HG02973 (cell line): ENCODE measurements around the gene SLC46A1.
"Not testable (repeated sequence)": the region's sequence is repeated elsewhere in the genome, so short reads cannot be mapped to it uniquely, and the experiment has no call there.

Experiments used
- ATAC-seq: cut with Tn5 transposase; IDR thresholded peaks from one replicate; pipeline ENCODE4 v1.9.1; 2021; ENCODE audit warnings: moderate library complexity; ENCODE audit not compliant: unreplicated experiment

The SLC46A1 gene

DNA sequence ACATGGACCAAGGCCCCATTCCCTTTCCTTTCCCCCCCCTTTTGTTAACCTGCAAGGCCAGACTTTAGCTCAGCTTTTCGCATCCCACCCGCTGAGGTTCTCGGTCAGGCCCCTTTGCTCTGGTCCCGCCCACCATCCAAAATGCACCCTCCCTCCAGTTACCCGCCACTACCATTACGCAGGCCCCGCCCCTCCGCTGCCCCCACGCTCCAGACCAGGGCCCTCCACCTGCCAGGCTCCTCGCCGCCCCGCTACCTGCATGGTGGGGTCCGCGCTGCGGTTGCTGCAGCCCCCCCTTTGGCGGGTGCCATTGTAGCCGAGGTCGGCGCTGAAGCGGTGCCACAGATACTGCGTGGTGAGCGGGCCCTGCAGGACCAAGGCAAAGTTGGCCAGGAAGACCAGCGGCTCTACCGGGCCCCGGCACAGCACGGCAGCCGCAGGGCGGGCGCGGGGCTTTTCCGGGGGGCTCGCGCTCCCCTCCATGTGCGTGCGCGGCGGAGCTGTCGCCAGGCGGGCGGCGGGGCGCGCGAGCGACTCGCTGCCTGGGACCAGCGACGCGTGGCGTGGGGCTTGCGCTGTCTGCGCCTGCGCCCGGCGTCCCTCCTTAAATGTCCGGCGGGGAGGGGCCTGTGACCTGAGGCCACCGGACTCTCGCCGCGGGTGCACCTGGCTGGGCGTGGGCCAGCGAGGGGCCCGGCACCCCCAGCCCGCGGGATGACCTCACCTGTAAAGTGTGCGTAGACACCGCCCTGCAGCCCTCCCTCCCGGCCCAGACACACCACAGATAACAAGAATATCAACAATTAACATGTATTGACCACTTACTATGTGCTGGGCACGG lies at the start of gene SLC46A1:
Gene SLC46A1, minus strand, starts transcription at position 581 of the 841 bp plus-strand sequence. Its CDS starts 98 bp downstream, at position 483.
- no peak for ATAC-seq

DNA sequence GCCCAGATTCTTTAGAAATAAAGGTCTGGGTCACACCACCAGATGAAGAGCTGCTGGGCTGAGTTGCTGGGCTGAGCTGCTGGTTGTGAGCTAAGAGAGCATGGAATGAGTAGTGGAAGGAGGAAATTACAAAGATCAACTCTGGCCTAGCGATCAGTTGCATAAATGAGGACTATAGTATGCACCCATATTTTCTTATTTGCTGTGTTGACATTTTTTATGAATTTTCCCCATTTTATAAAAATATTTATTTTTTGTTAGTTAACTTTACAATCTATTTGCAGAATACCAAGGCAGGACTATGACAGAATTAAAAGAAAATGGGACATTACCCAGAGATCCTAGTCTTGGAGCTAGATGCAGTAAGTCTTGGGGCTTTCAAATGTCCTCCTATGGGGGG lies 43.8 kb upstream of the SLC46A1 start:
- no peak for ATAC-seq

DNA sequence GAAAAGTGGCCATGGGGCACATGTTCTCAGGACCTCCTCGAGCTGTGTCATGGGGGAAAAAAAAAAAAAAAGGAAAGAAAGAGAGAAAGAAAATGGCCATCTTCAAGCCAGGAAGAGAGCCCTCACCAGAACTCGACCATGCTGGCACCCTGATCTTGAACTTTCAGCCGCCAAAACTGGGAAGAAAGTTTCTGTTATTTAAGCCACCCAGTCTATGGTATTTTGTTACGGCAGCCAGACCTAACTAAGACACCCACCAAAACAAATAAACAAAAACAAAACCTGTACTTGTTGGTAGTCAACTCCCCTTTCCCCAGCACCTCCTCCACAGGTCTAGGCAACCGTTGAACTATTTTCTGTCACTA lies 41.4 kb upstream of the SLC46A1 start:
- ATAC-seq = no peak

DNA sequence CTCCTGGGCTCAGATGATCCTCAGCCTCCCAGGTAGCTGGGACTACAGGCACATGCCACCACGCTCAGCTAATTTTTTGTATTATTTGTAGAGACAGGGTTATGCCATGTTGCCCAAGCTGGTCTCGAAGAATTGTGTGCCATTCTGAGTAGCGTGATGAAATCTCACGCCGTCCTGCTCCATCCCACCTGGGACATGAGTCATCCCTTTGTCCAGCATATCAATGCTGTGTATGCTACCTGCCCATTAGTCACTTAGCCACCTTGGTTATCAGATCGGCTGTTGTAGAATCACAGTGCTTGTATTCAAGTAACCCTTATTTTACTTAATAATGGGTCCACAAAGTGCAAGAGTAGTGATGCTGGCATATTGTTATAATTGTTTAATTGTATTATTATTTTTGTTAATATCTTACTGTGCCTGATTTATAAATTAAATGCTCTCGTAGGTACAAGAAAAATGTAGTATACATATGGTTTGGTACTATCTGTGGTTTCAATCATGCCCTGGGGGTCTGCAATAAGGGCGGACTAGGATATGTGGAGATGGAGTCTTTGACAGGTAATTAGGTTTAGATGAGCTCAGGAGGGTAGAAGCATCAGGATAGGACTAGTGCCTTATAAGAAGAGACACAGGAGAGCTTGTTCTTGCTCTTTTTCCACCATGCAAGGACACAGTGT lies 40.8 kb upstream of the SLC46A1 start:
- no peak for ATAC-seq

DNA sequence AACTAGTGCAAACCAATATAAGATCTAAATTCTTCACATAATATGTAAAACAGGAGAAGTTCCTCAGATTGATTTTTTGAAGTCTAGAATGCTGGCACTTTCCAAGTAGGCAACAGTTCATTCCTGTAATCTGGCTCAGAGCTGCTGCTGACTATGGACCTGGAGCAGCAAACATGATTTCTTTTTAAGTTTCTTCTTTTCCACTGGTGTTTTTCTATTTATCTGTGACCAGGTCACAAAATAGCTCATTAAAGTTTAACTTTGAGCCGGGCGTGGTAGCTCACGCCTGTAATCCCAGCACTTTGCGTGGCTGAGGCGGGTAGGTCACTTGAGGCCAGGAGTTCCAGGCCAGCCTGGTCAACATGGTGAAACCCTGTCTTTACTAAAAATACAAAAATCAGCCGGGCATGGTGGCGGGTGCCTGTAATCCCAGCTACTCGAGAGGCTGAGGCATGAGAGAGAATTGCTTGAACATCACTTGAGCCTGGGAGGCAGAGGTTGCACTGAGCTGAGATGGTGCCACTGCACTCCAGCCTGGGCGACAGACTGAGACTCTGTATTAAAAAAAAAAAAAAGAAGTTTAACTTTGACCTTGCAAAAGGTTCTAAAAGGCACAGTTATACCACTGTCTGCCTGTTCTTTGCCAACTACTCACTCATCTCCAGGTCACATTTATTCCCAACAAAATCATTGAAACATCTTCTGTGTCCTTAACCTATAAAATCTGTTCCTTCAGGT lies 38.1 kb upstream of the SLC46A1 start:
- no peak for ATAC-seq

DNA sequence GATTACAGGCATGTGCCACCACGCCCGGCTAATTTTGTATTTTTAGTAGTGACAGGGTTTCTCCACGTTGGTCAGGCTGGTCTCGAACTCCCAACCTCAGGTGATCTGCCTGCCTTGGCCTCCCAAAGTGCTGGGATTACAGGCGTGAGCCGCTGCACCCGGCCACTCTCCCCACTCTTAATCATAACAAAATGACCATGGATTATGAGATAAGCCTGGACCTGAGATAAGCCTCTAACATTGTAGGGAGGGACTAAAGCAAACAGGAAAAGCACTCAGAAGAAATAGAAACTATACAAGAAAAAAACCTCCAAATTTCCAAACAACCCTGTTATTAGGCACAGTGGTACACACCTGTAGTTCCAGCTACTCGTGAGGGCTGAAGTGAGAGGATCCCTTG lies 28.3 kb upstream of the SLC46A1 start:
- ATAC-seq = not testable (repeated sequence)

DNA sequence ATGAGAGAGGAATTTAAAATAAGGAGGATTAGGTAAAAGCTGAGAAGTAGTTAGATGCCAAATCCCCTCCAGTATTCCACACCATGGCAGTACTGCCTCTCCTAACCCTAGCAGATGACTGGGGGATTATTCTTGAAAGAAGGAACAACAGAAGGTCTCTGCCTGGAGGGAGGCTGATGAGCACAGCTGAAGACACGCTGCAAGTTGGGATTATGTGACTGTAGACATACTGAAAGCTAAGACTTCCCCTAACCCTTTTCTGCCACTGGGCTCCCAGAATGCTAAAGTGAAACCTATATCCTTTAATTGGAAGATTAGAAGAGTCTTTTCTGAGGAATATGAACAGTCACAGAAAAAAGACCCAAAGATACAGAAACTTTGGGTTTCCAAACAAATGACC lies 27.7 kb upstream of the SLC46A1 start:
- ATAC-seq = no peak

DNA sequence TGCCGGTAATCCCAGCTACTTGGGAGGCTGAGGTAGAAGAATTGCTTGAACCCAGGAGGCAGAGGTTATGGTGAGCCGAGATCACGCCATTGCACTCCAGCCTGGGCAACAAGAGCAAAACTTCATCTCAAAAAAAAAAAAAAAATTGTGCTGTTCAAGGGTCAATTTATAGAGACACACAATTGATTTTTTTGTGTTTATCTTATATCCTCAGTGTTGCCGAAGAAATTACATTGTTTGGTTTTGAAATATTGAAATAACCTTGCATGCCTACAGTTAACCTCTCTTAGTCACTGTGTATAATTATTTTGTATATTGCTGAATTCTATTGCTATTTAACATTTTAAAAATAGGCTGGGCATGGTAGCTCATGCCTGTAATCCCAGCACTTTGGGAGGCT lies 22.0 kb upstream of the SLC46A1 start:
- ATAC-seq = not testable (repeated sequence)

DNA sequence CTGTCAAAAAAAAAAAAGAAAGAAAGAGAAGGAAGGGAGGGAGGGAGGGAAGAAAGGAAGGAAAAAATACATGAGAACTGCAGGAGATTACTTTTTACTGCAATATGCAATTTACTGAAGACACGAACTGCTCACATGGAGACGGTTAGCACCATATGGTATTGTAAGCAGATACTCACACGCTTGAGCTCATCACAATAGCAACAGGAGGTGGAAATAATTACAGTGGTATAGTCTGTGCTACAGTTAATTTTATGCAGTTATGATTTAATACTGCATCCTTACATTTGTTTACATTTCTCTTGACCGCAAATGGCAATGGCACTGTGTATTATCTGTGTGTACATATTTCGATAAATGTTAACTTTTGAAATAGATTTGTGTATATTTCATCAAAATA lies 21.4 kb upstream of the SLC46A1 start:
- ATAC-seq = no peak

DNA sequence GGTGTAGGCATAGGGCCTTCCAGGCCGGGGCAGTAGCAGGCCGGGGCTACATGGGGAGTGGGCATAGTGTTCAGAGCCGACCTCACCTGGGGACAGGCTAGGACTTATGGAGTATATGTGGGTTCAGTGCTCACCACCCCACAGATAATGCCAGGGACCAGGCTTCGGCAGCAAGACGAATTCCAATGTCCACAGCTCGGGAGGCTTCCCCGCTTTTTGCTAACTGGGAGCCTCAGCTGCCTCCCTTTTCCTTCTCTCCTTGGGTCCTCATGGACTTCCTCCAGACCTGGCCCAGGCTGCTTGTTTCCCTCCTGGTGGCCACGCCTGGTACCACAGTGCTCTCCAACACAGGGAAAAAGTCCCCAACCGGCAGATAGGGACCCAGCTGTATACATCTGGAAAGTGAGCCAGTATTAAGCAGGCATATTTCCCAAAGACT lies 20.1 kb upstream of the SLC46A1 start:
- ATAC-seq = no peak

DNA sequence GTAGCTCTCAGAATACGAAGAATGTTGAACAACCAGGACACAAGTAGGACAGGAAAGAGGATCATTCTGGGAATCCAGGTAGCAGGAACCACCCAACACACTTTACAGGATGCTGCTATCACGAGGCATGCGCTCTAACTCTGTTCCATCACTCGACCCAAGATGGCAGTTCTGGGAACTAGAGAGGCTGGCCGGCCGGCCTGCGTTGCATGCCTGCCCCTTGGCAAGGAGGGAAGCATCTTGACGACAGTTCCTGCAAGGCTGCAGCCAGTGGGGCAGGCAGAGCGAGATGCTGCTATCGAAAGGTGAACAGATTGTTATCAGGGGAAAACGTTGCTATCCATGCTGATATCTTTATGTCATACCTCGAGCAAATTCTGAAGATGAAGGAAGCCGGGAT lies 19.2 kb upstream of the SLC46A1 start:
- ATAC-seq = no peak

DNA sequence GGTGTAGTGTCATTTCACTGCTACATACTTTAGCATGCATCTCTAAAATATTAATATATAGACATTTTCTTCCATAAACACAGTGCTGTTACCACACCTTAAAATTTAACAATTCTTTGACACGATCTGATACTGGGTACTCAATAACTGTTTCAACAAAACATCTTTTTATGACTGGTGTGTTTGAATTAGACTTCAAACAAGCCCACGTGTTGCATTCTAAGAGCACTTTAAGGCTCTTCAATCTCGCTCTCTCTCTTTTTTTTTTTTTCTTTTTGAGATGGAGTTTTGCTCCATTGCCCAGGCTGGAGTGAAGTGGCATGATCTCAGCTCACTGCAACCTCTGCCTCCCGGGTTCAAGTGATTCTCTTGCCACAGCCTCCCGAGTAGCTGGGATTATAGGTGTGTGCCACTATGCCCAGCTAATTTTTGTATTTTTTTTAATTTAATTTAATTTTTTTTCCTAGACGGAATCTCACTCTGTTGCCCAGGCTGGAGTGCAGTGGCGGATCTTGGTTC lies 15.8 kb upstream of the SLC46A1 start:
- no peak for ATAC-seq

DNA sequence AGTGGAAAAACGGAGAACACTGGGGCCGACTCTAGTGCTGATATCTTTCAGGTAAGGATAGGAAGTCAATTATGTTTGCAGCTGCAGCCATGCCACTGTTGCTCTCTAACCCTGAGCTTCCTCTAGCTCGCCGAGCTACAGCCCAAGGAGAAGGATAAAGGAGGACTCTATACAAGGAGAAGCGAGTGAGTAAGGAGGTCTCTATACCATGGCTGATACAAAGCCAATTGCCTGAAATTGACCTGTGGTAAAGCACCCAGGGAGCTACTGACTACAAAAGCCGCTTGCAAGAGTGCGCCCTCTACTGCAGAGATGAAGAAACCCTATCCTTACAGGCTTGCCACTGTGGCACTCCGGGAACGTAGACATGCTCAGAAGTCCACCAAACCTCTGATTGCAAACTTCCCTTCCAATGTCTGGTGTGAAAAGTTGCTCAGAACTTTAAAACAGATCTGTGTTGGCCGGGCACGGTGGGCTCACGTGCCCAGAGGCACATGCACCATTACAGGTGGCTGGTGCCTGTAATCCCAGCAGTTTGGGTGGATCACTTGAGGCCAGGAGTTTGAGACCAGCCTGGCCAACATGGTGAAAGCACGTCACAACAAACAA lies 10.8 kb upstream of the SLC46A1 start:
- ATAC-seq = peak; percentile 56

DNA sequence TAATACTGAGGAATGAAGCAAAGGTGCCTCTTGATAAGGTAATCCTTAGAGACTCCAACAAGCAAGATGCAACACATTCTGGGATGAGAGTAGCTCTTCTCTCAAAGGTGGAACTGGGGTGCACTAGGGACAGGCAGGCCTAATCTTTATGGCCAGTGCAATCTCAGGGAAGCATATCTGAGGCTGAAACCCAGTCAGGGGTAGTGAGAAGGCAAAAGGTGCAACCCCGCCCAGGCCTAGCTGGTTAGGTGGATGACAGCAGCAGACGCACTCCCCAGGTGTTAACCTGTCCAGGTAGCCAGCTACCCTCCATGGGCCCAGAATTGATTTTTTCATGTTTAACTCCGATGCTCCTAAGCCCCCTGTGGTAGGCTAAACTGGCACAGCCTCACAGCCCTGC lies 9.9 kb upstream of the SLC46A1 start:
- no peak for ATAC-seq

DNA sequence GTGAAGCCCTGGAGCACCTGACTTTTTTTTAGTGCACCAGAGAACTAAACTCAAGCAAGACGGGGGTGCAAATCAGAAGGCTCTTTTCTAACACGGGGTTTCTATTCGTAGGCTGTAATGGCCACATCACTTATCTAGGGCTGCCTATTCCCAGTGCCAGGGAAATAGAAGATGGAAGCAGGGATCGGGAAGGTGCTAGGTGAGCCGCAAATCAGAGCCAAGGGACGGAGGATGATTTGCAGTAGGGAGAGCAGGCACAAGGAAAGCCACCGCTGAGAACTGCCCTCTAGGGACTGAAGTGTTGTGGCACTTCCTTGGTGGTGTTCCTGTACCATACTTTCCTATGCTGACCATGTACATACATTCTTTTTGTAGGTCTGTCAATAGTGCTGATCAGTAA lies 7.8 kb upstream of the SLC46A1 start:
- no peak for ATAC-seq

DNA sequence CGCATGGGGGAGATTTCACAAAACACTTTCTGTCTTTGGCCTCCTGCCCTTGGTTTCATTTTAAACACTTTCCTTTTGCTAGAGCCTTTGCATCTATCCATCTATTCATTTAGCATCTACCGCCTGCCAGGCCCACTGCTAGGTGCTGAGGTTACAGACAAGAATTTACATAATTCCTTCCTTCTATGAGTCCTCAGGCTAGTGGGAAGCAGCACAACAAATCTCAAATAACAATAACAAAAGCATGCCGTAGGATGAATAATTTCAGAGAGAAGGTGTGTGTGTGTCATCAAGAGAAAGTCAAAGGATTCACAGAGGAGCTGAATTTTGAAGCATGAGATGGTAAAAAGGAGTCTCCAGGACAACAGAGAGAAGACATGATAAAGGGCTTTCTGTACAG lies 6.1 kb upstream of the SLC46A1 start:
- ATAC-seq = no peak

DNA sequence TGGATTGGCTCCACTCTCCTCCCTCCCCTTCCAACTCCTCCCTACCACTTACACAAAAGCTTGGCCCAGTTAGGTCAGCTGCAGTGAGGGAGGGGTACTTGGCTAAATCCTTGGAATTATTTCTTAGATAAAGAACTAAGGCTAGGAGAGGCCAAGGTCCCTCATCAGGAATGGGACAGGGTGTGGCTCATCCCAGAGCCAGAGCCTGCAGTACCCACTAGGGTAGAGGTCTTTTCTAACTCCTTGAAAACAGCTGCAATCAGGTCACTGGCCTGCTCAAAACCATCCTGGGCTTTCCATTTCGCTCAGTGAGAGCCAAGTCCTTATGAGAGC lies 1.9 kb upstream of the SLC46A1 start:
- ATAC-seq = no peak

DNA sequence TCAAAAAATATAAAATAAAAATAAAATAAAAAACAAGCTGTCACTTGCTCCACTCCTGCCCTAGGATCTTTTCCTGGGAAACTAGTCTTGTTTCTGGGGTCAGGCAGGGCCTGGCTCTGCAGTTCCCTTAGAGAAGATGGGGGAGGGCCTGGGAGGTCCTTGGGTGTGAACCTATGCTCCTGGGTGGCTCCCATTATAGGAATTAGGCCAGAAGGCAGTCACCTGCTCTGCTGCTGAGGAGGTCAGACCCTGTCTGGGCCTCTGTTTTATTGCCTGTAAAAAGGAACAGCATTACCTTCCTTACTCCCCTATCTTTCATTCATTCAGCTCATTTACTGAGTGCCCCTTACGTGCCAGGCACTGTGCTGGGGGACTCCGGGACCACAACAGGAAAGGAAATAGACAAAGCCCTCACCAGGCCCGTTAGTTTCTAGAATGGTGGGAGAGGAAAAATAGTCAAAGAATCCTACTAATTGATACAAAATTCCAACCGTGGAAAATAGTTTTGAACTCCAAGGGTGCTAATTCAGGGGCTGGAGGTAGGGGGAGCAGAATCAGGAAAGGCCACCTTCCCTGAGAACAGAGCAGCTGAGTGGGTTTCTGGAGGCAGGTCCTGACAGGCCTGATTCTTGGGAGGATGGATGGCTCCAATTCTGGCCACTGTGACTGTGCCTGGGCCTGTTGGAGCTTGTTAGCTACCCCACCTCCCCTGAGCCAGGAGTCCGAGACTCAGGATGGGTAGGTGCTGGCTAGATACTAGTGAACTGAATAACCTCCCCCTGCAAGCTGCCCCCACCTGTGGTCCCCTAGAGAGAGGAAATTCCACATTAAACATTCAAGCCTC lies 1.3 kb upstream of the SLC46A1 start:
- ATAC-seq = no peak

DNA sequence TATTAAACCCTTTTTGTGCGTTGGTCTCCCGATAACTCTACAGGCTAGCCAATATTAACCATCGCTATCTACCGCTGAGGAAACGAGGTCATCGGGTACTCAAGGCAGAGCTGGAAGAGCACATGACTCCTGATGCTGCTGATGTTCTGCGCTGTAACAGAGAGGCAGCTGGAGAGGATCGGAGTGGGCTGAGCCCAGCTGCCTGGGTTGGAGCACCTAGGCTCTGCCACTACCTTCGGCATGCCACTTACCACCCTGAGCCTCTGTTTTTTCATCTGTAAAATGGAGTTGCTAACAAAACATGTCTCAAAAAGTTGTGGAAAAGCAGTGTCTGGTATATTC lies 432 bp upstream of the SLC46A1 start:
- no peak for ATAC-seq

DNA sequence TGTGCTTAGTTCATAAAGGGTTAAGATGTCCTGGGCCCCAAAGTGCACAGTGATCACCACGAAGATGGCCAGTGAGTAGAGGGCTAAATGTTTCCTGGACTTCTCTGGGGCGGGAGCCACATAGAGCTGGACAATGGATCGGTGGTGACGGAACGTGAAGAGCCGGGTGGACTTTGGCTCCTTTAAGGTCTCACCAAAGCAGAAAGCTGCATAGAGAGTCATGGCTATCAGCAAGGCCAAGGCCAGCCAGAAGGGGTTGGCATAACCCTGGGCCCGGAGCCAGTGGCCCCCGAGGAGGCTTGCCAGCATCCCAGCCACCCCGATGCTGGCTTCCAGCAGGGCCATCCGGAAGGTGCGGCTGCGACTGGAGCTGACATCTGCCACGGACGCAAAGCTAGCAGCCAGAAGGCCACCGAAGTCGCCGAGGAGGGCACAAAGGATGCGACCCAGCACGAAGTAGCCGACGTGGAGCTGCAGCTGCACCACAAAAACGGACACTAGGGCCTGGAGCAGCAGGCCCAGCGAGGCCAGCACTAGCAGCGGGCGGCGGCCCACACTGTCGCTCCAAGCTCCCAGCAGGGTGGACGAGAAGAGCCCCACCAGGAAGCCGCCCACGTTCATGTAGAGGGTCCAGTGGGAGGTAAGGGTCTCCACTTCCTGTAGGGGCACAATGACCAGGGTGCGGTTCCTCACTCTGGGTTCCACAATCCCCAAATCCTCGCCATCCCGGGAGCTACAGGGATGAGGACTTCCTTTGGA lies 1.0 kb downstream of the SLC46A1 start:
- no peak for ATAC-seq
